ENCODE results near the gene PEX12.

Gene PEX12

GRCh38 chr17:35560703-35561102, 17.7 kb downstream of the PEX12 start, which contains the start of gene SLFN14:
TSS of gene SLFN14 (minus strand) at chr17:35560819. CDS start at chr17:35558062, 2,757 bp downstream.
- H3K9me3 ChIP-seq (replicated peaks; ENCODE audit: insufficient read depth, low read length): no peaks in the 10 kb centered on the region
- H3K36me3 ChIP-seq (replicated peaks; ENCODE audit: insufficient read depth, low read length): no peaks in the 10 kb centered on the region
- H2AFZ ChIP-seq (ENCODE audit: low read length): no peak within 1 kb of the TSS
- no peaks in the 10 kb centered on the region for H3K9me2 ChIP-seq (replicated peaks; ENCODE audit: insufficient read depth, low read length)
- no peak for DNase-seq
- H3K79me2 ChIP-seq (ENCODE audit: low read length): no peaks in the 10 kb centered on the region
- no peak within 1 kb of the TSS for H3K27ac ChIP-seq (ENCODE audit: low read length)
- H3K4me3 ChIP-seq (ENCODE audit: low read length): no peak within 1 kb of the TSS
- H3K4me1 ChIP-seq (ENCODE audit: low read length): no peaks in the 10 kb centered on the region
- no peak within 1 kb of the TSS for H3K4me2 ChIP-seq (ENCODE audit: low read depth, low read length)
- H3F3A ChIP-seq (ENCODE audit: insufficient read depth, low read length): no peaks in the 10 kb centered on the region
- H3K9ac ChIP-seq (ENCODE audit: low read length): no peak within 1 kb of the TSS
- TF ChIP-seq EZH2 (optimal IDR thresholded peaks at IDR 0.05; ENCODE audit: low read depth, low read length): no peak
- TF ChIP-seq CTCF (IDR thresholded peaks at IDR 0.05; ENCODE audit: low read length): no peak
- no peak for TF ChIP-seq EZH2phosphoT487 (IDR thresholded peaks at IDR 0.05; ENCODE audit: low read length)
- H3K27me3 ChIP-seq (replicated peaks; ENCODE audit: insufficient read depth, low read length): no peaks in the 10 kb centered on the region
- H4K20me1 ChIP-seq (ENCODE audit: insufficient read depth, low read length): no peaks in the 10 kb centered on the region

- Histone ChIP-seq H3K79me2 (ENCODE audit: low read length) (no peaks in the 10 kb centered on the region), H3K9me3 (replicated peaks; ENCODE audit: insufficient read depth, low read length) (no peaks in the 10 kb centered on the region)
These were observed 18.7 kb downstream of the PEX12 start for GRCh38 chr17:35559495-35560210.

GRCh38 chr17:35557353-35557752, 21.0 kb downstream of the PEX12 start:
- Histone ChIP-seq H3K9me3 (replicated peaks; ENCODE audit: insufficient read depth, low read length) (no peaks in the 10 kb centered on the region), H3K9me2 (replicated peaks; ENCODE audit: insufficient read depth, low read length) (no peaks in the 10 kb centered on the region), H3K36me3 (replicated peaks; ENCODE audit: insufficient read depth, low read length) (no peaks in the 10 kb centered on the region), H3K27ac (ENCODE audit: low read length) (no peak overlapping the region), H3K9ac (ENCODE audit: low read length) (no peak overlapping the region), H4K20me1 (ENCODE audit: insufficient read depth, low read length) (no peaks in the 10 kb centered on the region), H2AFZ (ENCODE audit: low read length) (no peak overlapping the region), H3F3A (ENCODE audit: insufficient read depth, low read length) (no peaks in the 10 kb centered on the region), H3K4me2 (ENCODE audit: low read depth, low read length) (no peak overlapping the region), H3K4me1 (ENCODE audit: low read length) (no peaks in the 10 kb centered on the region), H3K27me3 (replicated peaks; ENCODE audit: insufficient read depth, low read length) (no peaks in the 10 kb centered on the region), H3K4me3 (ENCODE audit: low read length) (no peak overlapping the region), H3K79me2 (ENCODE audit: low read length) (no peaks in the 10 kb centered on the region)
- no peak for DNase-seq
- TF ChIP-seq CTCF (IDR thresholded peaks at IDR 0.05; ENCODE audit: low read length): no peak
- no peak for TF ChIP-seq EZH2phosphoT487 (IDR thresholded peaks at IDR 0.05; ENCODE audit: low read length)
- no peak for TF ChIP-seq EZH2 (optimal IDR thresholded peaks at IDR 0.05; ENCODE audit: low read depth, low read length)

More at GRCh38 chr17:35559495-35560210, 18.7 kb downstream of the PEX12 start:
- Histone ChIP-seq H3K9ac (ENCODE audit: low read length) (no peak overlapping the region), H2AFZ (ENCODE audit: low read length) (no peak overlapping the region), H3K36me3 (replicated peaks; ENCODE audit: insufficient read depth, low read length) (no peaks in the 10 kb centered on the region), H3K4me2 (ENCODE audit: low read depth, low read length) (no peak overlapping the region), H4K20me1 (ENCODE audit: insufficient read depth, low read length) (no peaks in the 10 kb centered on the region), H3F3A (ENCODE audit: insufficient read depth, low read length) (no peaks in the 10 kb centered on the region), H3K4me1 (ENCODE audit: low read length) (no peaks in the 10 kb centered on the region), H3K9me2 (replicated peaks; ENCODE audit: insufficient read depth, low read length) (no peaks in the 10 kb centered on the region), H3K4me3 (ENCODE audit: low read length) (no peak overlapping the region), H3K27ac (ENCODE audit: low read length) (no peak overlapping the region), H3K27me3 (replicated peaks; ENCODE audit: insufficient read depth, low read length) (no peaks in the 10 kb centered on the region)
- TF ChIP-seq CTCF (IDR thresholded peaks at IDR 0.05; ENCODE audit: low read length): no peak
- DNase-seq: no peak
